COLO829 (cell line): ENCODE data around the gene PLCB1.

Experiments
- DNase-seq: peaks from one replicate; pipeline ENCODE4 v3.0.0; 2012; ENCODE audit warnings: low spot score

Gene PLCB1

DNA sequence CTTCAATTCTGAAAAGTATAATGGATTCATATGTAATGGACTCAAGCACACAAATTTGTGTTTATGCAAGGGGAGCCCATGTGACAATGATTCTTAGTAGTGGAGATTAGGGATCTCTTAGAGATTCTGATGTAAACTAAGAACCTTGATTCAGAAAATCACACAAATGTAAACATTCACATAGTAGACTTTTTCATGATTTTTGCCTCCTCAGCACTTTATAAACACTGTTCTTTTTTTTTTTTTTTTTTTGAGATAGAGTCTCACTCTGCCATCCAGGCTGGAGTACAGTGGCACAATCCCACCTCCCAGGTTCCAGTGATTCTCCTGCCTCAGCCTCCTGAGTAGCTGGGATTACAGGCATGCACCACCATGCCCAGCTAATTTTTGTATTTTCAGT is 766.8 kb downstream of the PLCB1 start:
- DNase-seq, result no peak

DNA sequence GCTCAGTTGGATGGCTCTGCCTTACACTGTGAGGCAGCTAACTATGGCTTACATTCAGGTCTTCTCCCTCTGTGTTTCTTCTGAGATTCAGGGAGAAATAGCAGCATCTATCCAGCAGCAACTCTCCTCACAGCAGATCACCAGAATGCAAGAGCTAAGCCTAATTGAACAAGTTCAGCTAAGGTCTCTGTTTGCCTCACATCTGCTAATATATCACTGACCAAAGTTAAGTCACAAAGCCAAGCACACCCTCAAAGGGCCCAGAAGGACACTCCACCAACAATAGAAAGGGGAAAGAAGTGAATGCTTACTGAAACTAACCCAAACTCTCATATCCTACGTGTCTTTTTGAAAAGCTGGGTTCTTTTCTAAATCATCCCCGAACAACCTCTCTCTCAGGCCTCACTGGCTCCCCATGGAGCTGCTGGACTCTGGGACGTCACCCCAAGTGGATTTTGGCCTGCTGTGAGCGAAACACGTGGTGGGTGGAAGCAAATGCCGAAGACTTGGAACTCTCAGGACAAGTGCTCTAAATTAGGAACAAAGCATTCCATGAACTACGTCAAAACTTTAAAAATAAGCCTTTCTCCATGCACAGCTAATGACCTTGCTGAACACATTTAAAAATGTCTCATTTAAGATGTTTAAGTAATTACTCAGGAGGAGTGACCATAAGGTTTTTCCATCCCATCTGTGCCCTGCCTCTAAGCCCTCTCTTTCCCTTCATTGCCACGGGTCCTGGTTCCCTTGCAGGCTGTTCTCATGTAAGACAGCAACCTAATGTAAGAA is 769.4 kb downstream of the PLCB1 start:
- no peak for DNase-seq

DNA sequence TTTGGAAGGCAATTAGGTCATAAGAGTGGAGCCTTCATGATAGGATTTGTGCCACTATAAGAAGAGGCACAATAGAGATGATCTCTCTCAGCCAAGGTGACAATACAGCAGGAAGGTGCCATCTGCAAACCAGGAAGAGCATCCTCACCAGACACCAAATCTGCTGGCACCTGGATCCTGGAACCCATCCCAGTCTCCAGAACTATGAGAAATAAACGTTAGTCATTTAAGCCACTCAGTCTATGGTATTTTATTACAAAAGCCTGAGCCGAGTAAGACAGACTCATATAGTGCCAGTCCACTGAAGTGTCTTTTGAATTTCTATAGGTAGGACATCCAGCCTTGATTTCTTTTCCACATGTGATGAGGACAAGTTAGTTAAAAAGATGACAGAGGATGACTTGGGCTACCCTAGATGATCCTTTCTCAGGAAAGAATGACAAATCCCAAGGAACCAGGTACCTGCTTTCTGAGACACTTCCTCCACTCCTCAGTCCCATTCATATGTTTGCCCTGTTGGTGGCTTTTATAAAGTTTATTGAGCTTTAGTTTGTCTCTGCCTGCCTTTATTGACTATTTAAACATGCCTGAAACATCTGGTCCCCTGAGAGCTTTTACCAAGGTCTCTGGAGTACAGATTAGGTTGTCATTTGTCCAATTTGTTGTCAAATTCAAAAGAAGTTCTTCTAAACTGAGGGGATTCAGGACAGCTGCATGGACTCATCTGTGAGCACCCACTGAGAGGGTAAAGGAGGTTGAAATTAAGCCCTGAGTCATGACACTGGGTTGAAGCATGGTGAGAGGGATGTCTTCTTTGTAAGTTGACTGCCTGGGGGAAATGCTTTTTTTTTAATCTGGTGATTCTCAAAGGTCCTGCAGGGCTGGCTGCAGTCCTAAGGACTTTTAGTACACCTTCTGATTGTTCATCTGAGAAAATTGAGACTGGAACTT is 771.9 kb downstream of the PLCB1 start:
- no peak for DNase-seq

DNA sequence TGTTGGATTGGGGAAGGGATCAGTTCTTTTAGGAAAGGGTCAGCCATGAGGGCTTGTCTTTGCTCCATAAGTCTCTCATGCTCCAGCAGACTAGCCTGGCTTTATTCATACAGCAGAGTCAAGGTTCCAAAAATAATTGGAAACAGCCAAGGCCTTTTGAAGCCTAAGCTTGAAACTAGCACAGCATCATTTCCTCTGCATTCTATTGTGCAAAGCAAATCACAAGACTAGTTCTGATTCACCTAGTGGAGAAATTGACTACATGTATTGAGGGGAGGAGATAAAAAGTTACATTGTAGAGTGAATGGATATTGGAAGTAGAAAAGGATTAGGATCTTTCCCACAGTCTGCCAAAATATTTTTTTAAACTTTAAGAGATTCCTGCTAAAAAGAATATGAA is 777.5 kb downstream of the PLCB1 start:
- no peak for DNase-seq

DNA sequence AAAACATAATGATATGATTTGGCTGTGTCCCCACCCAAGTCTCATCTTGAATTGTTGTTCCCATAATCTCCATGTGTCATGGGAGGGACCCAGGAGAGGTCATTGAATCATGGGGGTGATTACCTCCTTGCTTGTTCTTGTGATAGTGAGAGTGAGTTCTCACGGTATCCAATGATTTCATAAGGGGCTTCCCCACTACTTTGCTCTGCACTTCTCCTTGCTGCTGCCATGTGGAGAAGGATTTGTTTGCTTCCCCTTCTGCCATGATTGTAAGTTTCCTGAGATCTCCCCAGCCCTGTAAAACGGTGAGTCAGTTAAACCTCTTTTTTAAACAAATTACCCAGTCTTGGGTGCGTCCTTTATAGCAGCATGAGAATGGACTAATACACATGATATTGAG is 780.0 kb downstream of the PLCB1 start:
- no peak for DNase-seq

DNA sequence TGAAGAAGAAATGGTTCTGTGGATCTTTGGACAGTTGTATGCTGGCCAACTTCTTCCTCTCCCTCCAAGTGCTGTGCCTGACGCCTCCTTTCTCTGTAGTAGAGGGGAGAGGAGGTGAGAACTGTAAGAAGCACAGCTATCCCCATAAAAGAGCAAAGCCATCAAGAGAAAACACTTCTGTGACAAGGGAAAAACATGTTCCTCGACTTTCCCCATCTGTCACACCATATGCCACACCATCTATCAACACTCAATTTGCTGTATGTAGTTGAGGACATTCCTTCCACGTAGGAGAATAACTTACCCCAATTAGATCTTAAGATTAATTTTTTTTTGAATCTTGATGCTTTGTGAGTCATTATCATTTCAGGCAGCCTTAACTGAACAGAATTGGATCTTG is 780.7 kb downstream of the PLCB1 start:
- DNase-seq, result no peak

DNA sequence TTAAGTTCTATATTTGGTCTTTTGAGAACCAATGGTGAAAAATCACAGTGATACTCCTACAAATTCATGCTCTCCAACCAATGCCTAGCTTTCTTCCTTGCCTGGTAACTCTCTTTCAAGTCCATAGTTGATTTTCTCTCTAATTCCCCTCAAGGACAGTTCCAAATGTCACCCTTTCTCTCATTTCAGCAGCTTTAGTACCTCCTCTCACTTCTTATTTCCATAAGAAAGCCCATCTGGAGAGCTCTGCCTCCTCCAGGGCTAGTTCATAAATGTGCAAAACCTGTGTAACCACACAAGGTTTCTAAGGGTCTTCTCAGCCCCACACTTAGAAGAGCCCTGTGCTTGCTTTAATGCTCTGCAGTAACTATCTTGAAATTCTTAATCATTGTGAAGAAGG is 781.4 kb downstream of the PLCB1 start:
- DNase-seq, result no peak

DNA sequence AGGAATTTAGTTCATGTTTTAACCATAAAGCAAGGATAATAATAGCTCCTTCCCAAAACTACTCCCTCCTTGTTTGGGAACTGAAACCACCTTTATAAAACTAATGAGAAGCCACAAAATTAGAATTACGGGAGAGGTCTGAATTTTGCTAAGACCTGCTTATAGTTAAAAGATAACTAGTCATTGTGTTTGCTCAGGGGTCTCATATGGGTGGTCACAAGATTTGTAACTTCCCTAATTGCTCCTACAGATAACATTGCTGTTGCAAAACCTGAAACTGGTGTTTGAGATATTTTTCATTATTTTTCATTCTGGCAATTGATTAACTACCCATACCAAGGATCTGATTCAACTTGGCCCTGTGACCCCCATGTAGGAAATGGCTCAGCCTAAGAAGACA is 782.4 kb downstream of the PLCB1 start:
- no peak for DNase-seq

DNA sequence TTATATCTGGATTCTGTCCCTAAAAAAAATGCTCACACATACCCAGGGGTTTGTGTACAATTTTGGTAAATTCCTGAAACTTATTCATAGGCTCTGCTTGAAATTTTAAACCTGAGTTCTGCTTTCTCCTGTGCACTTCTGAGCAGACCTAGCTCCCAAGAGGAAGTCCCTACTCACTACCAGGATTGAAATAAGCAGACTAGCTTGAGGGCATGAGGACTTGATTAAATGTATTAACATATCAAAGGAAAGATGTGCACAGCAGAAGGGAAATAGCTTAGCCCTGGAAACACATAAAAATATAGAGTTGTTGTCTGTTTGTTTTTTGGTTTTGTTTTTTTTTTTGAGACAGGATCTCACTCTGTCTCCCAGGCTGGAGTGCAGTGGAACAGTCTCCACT is 785.0 kb downstream of the PLCB1 start:
- no peak for DNase-seq

DNA sequence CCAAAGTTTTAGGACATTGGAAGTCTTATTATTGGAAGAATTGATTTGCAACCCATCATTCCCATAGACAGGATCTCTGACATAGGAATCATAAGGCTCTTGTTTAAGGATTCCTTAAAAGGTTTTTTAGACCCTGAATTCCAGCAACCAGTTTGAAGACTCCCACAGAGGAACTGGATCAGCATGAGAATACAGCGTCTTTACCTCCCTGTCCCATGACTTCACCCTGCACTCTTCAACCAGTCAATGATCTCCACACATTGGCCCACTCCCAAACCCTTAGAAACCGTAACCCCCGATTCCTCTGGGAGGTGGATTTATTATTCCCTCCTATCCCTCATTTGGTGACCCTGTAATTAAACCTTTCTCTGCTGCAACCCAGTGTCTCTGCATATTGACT is 786.1 kb downstream of the PLCB1 start:
- DNase-seq, result no peak

DNA sequence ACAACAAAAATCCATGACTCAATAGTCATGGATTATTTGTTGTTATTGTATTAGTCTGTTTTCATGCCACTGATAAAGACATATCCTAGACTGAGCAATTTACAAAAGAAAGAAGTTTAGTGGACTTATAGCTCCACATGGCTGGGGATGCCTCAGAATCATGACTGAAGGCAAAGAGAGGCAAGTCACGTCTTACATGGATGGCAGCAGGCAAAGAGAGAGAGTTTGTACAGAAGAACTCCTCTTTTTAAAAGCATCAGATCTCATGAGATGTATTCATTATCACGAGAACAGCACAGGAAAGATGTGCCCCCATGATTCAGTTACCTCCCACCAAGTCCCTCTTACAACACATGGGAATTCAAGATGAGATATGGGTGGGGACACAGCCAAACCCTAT is 792.5 kb downstream of the PLCB1 start:
- no peak for DNase-seq

DNA sequence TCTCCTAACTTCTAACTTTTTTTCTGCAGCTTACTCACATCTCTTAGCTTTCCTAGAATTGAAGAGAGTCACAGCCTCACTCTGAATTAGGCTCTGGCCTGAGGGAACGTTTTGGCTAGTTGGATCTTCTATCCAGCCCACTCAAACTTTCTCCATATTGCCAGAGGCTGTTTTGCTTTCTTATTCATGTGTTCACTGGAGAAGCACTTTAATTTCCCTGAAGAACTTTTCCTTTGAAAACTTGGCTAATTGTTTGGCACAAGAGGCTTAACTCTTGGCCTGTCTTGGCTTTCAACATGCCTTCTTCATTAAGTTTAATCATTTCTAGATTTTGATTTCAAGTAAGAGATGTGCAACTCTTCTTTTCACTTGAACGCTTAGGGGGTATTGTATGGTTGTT is 798.7 kb downstream of the PLCB1 start:
- no peak for DNase-seq

DNA sequence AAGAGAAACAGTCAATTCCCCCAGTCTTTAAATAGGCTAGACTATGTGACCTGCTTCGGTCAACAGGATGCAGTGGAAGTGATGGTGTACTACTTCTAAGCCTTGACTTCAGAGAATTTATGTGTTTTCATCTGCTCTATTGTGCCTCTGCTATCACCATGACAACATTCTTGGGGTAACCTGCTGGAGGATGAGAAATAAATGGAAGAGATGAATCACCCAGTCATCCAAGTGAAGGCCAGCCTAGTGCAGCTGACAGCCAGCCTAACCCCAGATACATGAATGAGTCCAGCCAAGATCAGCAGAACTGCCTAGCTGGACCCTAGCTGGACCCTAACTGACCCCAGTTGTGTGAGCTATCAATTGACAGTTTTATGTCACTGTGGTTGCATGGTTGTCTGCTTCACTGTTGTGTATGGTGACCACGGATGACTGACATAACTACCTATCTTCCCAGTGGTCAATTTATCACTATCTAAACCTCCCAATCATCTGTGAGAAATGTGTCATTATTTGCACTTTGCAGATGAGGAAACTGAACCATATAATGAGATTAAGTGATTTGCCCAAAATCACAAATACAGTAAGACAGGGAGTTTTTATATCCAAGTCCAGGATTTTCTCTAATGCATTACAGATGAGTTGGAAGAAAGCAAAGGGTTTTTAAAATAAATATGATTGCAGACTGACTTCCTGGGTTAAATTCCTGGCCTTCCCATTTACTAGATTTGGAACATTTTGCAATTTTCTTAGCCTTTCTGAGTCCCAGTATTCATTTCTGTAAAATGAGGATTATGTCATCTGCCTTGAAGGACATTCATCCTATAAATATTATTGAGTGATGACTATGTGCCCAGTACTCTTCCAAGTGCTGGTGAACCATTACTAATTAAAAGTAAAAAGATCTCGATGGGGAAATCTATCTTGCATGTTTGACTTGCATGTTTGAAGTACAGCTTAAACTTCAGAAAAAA is 800.4 kb downstream of the PLCB1 start:
- DNase-seq, result no peak

DNA sequence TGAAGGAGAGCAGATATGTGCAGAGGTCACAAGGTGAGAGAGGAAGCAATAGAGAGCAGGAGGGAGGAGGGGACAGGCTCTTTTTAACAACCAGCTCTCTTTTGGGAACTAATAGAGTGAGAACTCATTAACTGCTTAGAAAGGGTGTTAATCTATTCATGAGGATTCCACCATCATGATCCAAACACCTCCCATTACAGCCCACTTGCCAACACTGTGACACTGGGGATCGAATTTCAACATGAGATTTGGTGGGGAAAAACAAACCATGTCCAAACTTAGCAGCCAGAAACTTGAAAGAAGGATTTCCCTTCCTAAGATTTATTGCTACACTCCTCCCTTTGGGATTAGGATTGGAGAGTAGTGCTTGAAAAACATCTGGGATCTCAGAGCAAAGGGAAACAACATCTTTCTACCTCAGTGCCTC is 801.3 kb downstream of the PLCB1 start:
- no peak for DNase-seq

DNA sequence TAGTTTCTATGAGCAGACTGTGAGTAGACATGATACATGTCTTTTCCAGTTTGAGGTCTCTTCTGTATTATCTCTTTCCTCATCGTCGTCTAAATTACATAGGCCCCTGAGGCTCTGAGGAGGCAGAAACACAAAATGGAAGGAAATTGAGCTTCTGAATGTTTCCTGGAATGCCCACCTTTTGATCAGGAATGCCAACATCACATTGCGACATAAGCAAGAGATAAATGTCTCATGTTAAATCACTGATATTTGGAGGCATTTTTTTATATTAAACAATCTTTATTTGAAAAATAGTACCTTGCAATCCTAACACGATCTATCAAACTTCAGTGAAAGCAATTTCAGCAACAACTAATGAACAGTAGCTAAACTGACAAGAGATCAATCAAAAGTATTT is 802.3 kb downstream of the PLCB1 start:
- DNase-seq, result no peak
